PC-3 (cell line): Measurements from ENCODE around the gene KCTD16.

Experiments
- EZH2 ChIP-seq: fragments of 300-600 bp; sonication (generic); IDR thresholded peaks from one replicate; pipeline ENCODE4 v1.6.1; 2017; ENCODE audit warnings: antibody characterized with exemption, mild to moderate bottlenecking, low read length; ENCODE audit not compliant: unreplicated experiment
- TF ChIP-seq, protein P1 (sequence below): fragments of 300-600 bp; sonication (generic); conservative IDR thresholded peaks from 2 replicates; pipeline ENCODE4 v1.5.1; 2017; ENCODE audit warnings: antibody characterized with exemption, low read depth, mild to moderate bottlenecking, low read length

DNA sequence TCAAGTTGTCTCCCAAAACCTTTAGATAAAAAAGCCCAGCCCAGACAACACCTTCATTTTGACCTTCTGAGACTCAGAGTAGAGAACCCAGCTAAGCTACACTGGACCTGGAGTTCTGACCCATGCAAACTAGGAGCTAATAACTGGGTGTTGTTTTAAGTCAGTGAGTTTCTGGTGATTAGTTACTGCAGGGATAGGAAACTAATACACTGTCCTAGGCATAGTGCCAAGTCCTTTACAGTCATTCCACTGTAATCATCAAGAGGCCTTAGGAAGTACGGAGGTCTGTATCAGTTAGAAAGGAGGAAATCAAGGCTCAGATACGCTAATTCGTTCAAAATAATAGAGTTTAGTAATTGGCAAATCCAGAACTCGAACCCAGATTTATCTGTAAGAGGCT lies 197.9 kb downstream of the KCTD16 start:
- no peak for TF ChIP-seq EZH2
- TF ChIP-seq, protein P1, sequence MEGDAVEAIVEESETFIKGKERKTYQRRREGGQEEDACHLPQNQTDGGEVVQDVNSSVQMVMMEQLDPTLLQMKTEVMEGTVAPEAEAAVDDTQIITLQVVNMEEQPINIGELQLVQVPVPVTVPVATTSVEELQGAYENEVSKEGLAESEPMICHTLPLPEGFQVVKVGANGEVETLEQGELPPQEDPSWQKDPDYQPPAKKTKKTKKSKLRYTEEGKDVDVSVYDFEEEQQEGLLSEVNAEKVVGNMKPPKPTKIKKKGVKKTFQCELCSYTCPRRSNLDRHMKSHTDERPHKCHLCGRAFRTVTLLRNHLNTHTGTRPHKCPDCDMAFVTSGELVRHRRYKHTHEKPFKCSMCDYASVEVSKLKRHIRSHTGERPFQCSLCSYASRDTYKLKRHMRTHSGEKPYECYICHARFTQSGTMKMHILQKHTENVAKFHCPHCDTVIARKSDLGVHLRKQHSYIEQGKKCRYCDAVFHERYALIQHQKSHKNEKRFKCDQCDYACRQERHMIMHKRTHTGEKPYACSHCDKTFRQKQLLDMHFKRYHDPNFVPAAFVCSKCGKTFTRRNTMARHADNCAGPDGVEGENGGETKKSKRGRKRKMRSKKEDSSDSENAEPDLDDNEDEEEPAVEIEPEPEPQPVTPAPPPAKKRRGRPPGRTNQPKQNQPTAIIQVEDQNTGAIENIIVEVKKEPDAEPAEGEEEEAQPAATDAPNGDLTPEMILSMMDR = no peak
